Neural cell (in vitro differentiated cells): ENCODE data around the gene HYAL1.

Source experiments
- MXI1 ChIP-seq: fragments of 450-650 bp; conservative IDR thresholded peaks from 2 replicates; pipeline ENCODE4 v1.6.1; 2014; ENCODE audit warnings: antibody characterized with exemption, mild to moderate bottlenecking; ENCODE audit not compliant: poor library complexity, severe bottlenecking
- SMC3 ChIP-seq: fragments of 450-650 bp; conservative IDR thresholded peaks from 2 replicates; pipeline ENCODE4 v1.6.1; 2014; ENCODE audit warnings: antibody characterized with exemption, mild to moderate bottlenecking, moderate library complexity; ENCODE audit not compliant: poor library complexity
- TF ChIP-seq, protein P1 (sequence below): fragments of 450-650 bp; IDR thresholded peaks from 2 replicates; pipeline ENCODE4 v1.5.1; 2014; ENCODE audit warnings: antibody characterized with exemption, mild to moderate bottlenecking, moderate library complexity; ENCODE audit not compliant: poor library complexity, severe bottlenecking
- TF ChIP-seq, protein P2 (sequence below): IDR thresholded peaks from 2 replicates; pipeline ENCODE4 v1.6.1; 2012; ENCODE audit warnings: borderline replicate concordance

DNA sequence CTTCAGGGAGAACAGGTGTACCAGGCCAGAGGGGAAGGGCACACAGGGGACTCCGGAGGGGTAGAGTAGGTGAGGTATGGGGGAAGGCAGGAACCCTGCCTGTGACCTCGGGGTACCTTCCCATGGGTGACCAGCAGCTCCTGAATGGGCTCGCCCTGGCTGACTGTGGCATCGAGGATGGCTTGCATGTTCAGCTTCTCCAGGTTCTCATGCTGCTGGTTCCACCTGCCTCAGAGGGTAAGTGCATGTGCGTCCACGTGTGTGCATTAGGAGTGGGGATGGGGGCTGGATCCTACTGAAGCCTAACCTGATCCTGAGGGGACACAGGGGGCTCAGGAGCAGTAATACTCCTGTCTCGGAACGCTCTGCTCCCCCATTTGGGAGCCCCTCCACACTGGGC, 41.6 kb upstream of the HYAL1 start:
- TF ChIP-seq, protein P1, sequence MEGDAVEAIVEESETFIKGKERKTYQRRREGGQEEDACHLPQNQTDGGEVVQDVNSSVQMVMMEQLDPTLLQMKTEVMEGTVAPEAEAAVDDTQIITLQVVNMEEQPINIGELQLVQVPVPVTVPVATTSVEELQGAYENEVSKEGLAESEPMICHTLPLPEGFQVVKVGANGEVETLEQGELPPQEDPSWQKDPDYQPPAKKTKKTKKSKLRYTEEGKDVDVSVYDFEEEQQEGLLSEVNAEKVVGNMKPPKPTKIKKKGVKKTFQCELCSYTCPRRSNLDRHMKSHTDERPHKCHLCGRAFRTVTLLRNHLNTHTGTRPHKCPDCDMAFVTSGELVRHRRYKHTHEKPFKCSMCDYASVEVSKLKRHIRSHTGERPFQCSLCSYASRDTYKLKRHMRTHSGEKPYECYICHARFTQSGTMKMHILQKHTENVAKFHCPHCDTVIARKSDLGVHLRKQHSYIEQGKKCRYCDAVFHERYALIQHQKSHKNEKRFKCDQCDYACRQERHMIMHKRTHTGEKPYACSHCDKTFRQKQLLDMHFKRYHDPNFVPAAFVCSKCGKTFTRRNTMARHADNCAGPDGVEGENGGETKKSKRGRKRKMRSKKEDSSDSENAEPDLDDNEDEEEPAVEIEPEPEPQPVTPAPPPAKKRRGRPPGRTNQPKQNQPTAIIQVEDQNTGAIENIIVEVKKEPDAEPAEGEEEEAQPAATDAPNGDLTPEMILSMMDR: no peak
- TF ChIP-seq, protein P2, sequence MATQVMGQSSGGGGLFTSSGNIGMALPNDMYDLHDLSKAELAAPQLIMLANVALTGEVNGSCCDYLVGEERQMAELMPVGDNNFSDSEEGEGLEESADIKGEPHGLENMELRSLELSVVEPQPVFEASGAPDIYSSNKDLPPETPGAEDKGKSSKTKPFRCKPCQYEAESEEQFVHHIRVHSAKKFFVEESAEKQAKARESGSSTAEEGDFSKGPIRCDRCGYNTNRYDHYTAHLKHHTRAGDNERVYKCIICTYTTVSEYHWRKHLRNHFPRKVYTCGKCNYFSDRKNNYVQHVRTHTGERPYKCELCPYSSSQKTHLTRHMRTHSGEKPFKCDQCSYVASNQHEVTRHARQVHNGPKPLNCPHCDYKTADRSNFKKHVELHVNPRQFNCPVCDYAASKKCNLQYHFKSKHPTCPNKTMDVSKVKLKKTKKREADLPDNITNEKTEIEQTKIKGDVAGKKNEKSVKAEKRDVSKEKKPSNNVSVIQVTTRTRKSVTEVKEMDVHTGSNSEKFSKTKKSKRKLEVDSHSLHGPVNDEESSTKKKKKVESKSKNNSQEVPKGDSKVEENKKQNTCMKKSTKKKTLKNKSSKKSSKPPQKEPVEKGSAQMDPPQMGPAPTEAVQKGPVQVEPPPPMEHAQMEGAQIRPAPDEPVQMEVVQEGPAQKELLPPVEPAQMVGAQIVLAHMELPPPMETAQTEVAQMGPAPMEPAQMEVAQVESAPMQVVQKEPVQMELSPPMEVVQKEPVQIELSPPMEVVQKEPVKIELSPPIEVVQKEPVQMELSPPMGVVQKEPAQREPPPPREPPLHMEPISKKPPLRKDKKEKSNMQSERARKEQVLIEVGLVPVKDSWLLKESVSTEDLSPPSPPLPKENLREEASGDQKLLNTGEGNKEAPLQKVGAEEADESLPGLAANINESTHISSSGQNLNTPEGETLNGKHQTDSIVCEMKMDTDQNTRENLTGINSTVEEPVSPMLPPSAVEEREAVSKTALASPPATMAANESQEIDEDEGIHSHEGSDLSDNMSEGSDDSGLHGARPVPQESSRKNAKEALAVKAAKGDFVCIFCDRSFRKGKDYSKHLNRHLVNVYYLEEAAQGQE: no peak
- TF ChIP-seq MXI1 (no peak), SMC3 (no peak)
